Measurements from ENCODE around the gene S100A13.
"Not testable (repeated sequence)": the region's sequence is repeated elsewhere in the genome, so short reads cannot be mapped to it uniquely, and the experiment has no call there.

S100A13 gene

DNA sequence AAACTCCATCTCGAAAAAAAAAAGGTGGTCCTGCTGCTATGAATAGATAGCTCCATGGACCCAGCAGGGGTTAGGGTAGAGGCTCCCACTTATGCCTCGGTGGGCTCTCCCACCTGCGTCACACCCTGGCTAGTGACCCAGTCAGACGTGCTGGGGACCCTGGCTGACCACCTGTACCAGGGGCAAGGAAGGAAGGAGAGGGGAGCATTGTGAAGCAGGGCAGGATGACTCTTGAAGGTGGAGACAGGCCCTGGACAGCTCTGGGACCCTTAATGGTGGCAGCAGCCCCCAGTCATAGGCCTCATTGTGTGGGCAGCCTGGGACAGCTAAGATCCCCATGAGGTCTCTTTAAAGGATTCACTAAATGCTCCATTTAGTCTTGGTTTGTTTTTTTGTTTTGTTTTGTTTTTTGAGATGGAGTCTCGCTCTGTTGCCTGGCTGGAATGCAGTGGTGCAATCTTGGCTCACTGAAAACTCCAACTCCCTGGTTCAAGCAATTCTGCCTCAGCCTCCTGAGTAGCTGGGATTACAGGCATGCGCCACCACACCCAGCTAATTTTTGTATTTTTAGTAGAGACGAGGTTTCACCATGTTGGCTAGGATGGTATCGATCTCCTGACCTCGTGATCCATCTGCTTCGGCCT lies 20.8 kb upstream of the S100A13 start:
- no peak for DNase-seq (ENCODE audit: low read depth, low spot score)

DNA sequence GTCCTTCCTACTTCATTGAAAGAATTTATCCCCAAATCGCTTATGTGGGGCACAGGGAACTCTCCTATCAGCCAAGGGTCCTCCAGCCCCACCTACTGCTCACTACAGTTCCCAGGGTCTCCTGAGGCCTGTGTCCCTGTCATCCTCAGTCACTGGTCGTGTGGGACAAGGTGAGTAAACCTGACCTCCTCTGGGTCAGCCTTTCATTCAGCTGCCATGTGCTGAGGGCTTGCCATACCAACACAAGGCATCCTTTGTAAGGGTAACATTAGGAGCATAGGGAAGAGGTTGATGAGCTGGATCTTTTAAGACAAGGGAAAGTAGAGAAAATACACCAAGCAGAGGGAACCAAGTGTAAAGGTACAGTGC lies 20.0 kb upstream of the S100A13 start:
- DNase-seq (ENCODE audit: low read depth, low spot score): no peak

DNA sequence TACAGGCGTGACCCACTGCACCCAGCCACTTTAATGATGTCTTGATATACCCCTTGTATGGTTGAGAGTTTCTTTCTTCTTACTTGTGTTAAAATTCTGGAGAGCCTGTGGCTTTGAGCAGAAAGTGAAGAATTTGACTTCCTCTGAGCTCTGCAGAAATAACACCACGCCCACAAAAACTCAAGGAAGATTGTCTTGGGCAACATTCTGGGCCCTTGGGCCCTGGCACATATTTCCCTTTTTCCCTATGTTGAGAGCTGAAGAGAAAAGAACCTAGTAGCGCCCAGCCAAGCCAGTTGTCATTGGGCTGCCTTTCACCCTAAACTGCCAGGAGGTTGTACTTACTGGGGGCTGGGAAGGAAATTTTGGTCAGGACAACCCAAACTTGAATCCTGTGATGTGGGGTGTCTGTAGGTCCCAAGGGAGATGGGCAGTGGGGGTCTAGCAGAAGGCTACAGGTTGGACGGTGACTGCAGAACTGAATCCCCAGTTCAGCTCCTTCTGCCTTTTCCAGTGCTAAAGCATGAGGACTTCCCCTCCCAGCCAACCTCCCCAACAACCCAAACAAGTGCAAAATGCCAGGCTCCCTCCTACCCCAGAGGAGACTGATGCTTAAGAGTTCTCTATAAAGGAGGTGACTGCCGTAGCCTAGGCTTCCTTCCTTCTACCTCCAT lies 19.5 kb upstream of the S100A13 start:
- DNase-seq (ENCODE audit: low read depth, low spot score): no peak

DNA sequence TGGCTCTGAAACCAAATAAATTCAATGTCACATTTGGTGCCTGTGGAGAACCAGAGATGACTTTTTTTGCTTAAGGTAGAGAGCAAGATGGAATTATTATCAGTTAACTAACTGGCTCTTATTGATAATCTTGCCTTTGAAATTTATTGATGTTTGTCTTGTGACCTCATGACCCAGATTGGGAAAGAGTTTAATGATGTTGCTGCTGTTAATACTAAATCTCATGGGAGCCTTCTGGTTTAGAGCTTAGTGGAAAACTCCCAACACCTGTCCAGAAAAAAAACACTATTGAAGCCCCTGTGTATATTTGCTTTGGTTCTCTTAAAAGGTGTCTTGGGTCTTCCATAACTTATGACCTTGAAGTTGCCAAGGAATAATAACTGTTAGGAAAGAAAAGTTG lies 16.5 kb upstream of the S100A13 start:
- no peak for DNase-seq (ENCODE audit: low read depth, low spot score)

DNA sequence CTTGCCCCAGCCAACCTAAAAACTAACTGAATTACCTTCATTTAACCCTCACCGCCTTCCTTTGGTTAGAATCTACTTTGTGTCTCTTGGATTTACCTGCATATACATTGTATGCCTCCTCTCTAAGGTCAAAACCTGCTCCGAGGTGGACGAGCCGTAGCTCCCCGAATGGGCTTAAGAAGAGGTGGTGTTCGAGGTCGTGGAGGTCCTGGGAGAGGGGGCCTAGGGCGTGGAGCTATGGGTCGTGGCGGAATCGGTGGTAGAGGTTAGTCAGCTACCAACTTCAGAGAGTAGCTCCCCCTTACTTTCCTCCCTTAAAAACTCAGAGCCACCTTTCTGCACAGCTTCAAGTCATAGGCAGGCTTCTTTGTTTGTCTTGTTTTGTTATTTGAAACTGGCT lies 15.8 kb upstream of the S100A13 start:
- no peak for DNase-seq (ENCODE audit: low read depth, low spot score)

DNA sequence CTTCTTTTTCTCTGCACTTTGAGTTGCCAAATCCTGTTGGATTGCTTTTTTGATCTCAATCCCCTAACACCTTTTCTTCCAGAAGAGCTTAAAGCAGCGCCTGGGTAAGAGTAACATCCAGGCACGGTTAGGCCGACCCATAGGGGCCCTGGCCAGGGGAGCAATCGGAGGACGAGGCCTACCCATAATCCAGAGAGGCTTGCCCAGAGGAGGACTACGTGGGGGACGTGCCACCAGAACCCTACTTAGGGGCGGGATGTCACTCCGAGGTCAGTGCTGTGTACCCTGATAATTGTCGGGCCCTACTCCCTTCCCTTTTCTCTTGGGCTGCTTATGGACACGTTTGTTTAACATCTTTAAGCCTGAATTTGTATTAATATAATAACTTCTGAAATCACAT lies 14.9 kb upstream of the S100A13 start:
- DNase-seq (ENCODE audit: low read depth, low spot score): no peak

DNA sequence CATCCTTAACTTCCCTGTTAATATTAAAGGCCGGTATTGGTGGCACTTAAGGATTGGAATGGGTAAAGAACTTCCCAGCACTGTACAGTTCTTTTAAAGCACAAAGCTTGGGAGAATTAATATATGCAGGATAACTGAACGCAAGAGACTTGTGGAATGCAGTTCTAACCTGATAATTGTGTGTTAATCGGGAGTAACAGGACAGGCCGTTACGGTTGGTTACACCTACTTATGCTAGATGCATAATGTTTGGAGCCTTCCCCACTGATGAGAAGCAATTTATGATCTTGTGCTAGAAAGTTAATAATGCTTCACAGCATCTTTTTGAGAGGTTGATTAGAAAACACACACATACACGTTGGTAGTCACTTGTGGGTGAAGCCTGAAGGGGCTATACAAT lies 13.6 kb upstream of the S100A13 start:
- no peak for DNase-seq (ENCODE audit: low read depth, low spot score)

DNA sequence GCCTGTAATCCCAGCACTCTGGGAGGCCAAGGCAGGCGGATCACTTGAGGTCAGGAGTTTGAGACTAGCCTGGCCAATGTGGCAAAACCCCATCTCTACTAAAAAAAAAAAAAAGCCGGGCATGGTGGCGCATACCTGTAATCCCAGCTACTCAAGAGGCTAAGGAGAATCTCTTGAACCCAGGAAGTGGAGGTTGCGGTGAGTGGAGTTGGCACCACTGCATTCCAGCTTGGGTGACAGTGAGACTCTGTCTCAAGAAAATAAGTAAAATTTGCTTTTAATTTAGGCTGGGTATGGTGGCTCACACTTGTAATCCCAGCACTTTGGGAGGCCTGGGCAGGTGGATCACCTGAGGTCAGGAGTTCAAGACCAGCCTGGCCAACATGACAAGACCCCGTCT lies 12.9 kb upstream of the S100A13 start:
- not testable (repeated sequence) for DNase-seq (ENCODE audit: low read depth, low spot score)

DNA sequence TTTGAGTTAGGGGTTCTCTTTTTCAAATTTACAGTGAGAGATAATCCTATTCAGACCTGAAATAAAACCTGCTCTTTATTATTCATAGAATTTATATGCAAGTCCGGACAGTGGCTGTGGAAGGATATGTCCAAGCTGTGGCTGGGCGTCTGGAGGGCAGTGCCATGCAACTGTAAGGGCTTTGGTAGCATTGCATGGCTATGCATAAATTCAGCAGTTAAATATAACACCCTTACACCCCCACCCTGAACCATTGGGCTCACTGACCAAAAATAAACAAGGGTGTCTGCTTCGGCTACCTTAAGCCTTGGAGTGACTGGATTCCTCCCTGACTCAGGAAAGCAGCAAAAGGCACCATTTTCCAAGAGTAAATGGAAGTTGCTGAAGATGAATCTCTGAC lies 12.0 kb upstream of the S100A13 start:
- no peak for DNase-seq (ENCODE audit: low read depth, low spot score)

DNA sequence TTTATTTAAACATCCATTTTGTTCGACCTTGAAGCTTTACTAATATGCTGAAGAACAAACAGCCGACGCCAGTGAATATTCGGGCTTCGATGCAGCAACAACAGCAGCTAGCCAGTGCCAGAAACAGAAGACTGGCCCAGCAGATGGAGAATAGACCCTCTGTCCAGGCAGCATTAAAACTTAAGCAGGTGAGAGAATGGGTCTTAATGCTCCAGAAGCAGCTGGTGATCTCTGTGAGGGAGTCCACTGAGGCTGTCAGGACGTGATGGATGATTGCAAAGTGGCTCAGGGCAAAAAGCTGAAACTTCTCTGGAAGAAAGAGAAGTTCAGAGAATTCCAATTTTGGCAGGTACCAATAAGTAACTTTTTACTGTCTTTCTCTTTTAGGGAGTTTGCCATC lies 11.0 kb upstream of the S100A13 start:
- no peak for DNase-seq (ENCODE audit: low read depth, low spot score)

DNA sequence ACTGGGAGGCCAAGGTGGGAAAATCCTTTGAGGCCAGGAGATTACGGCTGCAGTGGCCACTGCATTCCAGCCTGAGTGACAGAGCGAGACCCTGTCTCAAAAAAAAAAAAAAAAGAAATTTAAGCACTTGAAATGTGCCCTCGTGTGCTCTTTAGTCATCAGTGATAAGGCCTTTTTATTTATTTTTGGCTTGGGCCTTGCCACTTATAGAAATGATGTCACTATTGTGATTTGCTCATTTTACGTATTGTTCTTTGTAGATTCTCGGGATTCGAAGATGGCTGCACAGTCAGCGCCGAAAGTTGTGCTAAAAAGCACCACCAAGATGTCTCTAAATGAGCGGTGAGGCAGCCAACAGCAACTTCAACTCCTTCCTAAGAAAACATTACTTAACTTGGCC lies 9.0 kb upstream of the S100A13 start:
- DNase-seq (ENCODE audit: low read depth, low spot score): no peak

DNA sequence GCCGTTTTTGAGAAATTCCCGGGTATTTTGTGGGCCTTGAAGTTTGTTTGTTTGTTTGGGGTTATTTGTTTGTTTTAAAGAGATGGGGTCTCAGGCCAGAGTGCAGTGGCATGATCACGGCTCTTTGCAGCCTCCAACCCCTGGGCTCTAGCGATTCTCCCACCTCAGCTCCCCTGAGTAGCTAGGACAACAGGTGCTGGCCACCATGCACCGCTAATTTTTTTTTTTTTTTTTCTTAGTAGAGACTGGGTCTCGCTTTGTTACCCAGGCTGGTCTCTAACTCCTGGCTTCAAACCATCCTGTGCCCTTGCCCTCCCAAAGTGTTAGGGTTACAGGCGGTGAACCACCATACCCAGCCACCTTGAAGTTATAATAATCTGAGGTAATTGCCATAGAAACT lies 8.6 kb upstream of the S100A13 start:
- DNase-seq (ENCODE audit: low read depth, low spot score): no peak

DNA sequence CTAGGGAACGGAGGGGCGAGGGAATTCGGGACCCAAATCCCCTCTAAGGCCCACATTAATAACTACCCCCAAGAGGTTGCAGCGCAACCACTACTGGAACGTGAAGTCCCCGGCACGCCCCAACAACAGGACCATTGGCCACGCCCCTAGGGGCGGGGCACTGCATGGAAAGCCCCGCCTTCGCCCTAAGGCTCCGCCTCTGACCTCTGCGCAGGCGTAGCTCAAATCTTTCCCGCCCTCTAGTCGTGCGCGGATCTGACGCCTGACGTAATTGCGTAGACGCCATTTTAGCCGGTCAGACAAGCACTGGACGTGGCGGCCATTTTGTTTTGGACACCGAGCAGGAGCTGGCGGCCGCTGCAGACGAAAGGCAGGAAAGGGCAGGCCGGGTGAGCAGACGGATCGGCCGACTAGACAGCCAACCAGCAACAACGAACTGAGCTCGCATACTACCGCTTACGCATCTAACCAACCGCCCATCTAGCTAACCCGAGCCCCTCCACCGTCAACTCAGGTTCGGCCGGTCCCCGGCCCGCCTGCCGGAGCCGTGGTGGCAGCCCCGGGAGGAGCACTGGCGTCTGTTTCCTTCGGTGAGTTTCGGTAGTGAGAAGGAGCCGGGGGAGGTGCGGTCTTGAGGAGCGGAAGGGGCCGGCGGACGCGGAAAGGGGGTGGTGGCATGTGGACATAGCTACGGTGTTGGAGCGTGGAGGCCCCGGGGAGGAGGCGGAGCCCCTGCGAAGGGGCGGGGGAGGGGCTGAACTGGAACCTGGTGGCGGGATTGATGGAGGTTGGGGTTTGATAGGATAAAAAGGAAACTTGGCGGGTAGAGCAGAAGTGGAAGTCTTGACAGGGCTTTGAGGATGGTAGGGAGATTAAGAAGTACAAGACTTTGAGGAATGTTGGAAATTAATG lies 6.7 kb upstream of the S100A13 start, which contains the start of gene CHTOP:
Gene CHTOP, plus strand, starts transcription at position 313 of the 912 bp plus-strand sequence. CDS start 2,523 bp downstream, outside the sequence.
- peak; percentile 99 for DNase-seq (ENCODE audit: low read depth, low spot score)

DNA sequence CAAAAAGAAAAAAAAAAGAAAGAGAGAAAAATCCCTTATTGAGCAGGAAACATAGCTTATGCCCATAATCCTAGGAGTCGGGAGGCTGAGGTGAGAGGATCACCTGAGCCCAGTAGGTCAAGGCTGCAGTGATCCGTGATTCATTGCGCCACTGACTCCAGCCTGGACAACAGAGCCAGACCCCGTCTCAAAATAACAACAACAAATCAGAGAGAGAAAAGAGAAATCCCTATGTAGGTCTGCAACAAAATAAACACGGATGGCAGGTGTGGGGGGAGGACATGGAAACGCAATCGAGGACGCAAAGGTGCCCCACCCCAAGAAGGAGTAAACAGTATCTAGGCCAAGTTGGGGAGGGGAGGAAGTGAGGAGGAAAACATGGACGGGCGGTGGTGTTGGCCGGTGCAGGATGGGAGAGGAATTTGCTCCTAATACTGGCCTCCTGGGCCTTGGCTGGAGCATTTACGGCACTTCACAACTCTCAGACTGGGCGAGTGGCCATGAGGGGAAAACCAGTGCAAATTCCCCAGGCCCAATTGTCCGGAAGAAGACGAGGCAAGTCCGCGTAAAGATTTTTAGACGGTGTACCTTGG lies 6.0 kb upstream of the S100A13 start:
- DNase-seq (ENCODE audit: low read depth, low spot score): no peak

DNA sequence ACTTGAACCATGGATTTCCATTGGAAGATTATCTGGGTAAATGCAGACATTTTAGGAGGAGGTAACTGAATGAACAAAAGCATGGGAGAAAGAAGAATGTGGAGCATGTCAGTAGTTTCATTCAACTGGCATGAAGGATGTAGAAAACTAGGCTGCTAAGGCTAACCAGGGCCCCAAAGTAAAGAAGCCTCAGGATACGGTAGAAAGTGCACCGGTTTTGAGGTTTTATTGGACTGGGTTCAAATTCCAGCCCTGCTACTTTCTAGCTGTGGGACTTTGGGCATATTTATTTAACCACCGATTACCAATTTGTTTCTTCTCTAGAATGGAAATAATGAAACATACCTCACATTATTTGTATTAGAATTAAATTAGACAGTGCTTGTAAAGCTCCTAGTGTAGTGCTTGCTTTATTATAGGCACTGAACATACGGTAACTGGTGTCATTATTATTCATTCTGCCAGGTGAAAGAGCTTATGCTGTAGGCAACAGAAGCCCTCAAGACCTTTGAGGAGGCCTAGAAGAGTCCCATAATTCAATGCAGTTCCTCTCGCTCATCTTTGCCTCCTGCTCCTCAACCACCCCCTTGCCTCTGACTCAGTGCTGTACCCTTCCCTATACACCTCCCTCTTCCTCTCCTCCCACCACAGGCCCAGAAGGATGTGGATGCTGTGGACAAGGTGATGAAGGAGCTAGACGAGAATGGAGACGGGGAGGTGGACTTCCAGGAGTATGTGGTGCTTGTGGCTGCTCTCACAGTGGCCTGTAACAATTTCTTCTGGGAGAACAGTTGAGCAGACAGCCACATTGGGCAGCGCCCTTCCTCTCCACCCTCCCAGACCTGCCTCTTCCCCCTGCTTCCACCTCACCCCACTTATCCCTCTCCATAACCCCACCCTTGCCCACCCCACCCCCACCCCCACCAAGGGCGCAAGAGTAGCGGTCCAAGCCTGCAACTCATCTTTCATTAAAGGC lies 4.0 kb upstream of the S100A13 start:
- DNase-seq (ENCODE audit: low read depth, low spot score): no peak

DNA sequence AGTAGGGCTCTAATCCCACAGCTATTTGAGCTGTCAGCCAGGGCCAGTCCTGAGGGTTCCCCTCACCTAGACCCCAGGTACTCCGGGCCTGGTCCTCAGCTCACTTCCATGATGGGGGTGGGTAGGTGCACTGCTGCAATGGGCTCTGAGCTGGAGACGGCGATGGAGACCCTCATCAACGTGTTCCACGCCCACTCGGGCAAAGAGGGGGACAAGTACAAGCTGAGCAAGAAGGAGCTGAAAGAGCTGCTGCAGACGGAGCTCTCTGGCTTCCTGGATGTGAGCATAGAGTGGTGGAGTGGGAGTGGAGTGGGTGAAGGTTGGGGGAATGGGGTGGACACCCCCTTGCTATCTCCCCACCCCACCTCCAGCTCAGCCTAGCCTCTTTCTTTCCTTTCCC lies 3.1 kb upstream of the S100A13 start:
- DNase-seq (ENCODE audit: low read depth, low spot score): no peak

DNA sequence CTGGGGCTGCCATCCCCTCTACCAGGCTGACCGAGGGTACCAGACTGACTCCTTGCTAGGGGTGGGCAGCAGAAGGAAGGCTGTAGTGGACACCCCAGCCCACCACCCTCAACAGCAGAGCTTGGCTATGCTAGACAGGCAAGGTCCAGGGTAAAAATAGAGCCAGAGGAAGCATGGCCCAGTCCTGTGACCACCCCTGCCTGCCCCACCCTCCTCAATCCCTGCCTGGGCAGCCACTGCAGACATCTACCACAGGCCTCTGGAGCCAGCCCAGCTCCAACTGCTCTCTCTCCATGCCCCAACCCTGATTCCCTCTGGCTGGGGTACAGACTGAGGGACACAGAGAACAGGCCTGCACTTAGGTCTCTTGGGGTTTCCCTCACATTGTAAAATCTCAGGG lies 2.7 kb upstream of the S100A13 start:
- no peak for DNase-seq (ENCODE audit: low read depth, low spot score)

DNA sequence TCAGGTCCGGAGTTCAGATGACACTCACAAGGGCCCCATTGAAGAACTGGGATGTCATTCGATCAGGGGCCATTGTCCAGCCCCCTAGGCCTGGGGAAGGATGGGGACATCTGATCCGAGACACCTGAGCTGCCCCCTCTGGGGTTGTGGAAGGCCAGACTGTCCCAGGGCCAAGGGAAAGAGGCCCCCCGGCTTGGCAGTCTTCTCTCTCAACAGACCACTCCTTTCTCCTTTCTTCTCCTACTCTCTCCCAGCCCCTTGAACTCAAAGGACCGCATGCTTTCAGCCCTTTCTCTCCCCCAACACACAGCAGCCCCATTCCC lies 2.0 kb upstream of the S100A13 start:
- DNase-seq (ENCODE audit: low read depth, low spot score): no peak

DNA sequence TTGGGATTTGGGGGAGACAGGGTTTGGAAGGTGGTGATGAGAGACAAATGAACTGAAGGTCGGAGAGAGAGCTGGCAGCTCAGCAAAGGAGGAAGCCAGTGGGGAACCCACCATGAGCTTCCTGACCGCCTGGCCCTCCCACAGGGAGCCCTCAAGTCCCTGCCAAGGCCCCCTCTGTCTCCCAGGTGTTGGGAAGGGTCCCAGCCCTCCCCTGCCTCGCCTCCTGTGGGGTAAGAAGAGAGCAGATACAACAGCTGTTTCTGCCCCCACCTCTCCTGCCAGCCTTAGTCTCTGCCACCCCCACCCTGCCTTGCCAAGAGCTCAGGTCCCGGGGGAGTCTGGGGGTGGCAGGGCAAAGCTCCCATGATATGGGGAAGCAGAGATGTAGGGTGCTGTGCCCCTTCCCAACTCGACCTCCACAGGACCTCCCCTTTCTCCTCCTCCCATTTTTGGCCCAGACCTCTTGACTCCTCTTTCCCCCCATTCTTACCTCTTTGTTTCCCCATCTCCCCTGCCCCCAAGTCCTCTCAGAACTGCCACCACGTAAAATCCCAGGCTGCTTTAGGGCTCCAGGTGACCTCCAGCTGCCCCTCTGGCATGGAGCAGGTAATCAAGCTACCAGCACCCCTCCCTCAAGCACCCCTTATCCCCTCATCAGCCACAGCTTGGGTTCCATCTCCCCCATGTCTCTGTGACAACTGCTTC lies 1.5 kb upstream of the S100A13 start:
- DNase-seq (ENCODE audit: low read depth, low spot score): no peak

Data from ELF-1 (cell line).